ENCODE measurements around the gene DMRTA2. TPM values are rescaled to one million over a fixed set of nuclear protein-coding genes. Genes with fewer than 3 reads are reported as not detected.

Gene DMRTA2
- total and polyA plus RNA-seq, 4 donors = 0.05 to 0.61 TPM; not detected in 2

GRCh38 chr1:50424884-50425375, 1.7 kb upstream of the DMRTA2 start:
- H3K9me3 ChIP-seq (ENCODE audit: control insufficient read depth, insufficient read depth, low read length) = no peaks in the 10 kb centered on the region
- no peaks in the 10 kb centered on the region for H3K36me3 ChIP-seq (ENCODE audit: control insufficient read depth, insufficient read depth, low read length)
- peaks cover 100% of the 10 kb centered on the region for H3K27me3 ChIP-seq (ENCODE audit: control insufficient read depth, insufficient read depth, low read length)
- no peak overlapping the region for H3K27ac ChIP-seq (ENCODE audit: low read depth, low read length)
- no peak overlapping the region for H3K4me3 ChIP-seq (ENCODE audit: low read depth, low read length)
- peak in 1 of 6 donors; percentile 48 for DNase-seq (ENCODE audit: low read depth in 4 of 6, low spot score in 6 of 6)
- H3K4me1 ChIP-seq (ENCODE audit: control insufficient read depth, insufficient read depth, low read length) = peaks cover 59% of the 10 kb centered on the region
- 2% methylated on average over 38 of the region's 40 CpGs for WGBS (ENCODE audit: insufficient coverage)

- no peak overlapping the region for H3K4me3 ChIP-seq (ENCODE audit: low read depth, low read length)
- H3K36me3 ChIP-seq (ENCODE audit: control insufficient read depth, insufficient read depth, low read length) = no peaks in the 10 kb centered on the region
- no peaks in the 10 kb centered on the region for H3K9me3 ChIP-seq (ENCODE audit: control insufficient read depth, insufficient read depth, low read length)
- H3K27ac ChIP-seq (ENCODE audit: low read depth, low read length) = no peak overlapping the region
- peaks cover 100% of the 10 kb centered on the region for H3K27me3 ChIP-seq (ENCODE audit: control insufficient read depth, insufficient read depth, low read length)
- WGBS (ENCODE audit: insufficient coverage) = under 1% methylated on average over 21 of the region's 35 CpGs
- peaks cover 63% of the 10 kb centered on the region for H3K4me1 ChIP-seq (ENCODE audit: control insufficient read depth, insufficient read depth, low read length)
- peak in 2 of 6 donors; percentile 54 to 59 for DNase-seq (ENCODE audit: low read depth in 4 of 6, low spot score in 6 of 6)
Measured at GRCh38 chr1:50424045-50424883, 1.0 kb upstream of the DMRTA2 start.

GRCh38 chr1:50423670-50424000, 392 bp upstream of the DMRTA2 start:
- Histone ChIP-seq H3K4me1 (ENCODE audit: control insufficient read depth, insufficient read depth, low read length) (peaks cover 66% of the 10 kb centered on the region), H3K36me3 (ENCODE audit: control insufficient read depth, insufficient read depth, low read length) (no peaks in the 10 kb centered on the region), H3K9me3 (ENCODE audit: control insufficient read depth, insufficient read depth, low read length) (no peaks in the 10 kb centered on the region), H3K4me3 (ENCODE audit: low read depth, low read length) (peak overlapping the region; percentile 29), H3K27ac (ENCODE audit: low read depth, low read length) (no peak overlapping the region), H3K27me3 (ENCODE audit: control insufficient read depth, insufficient read depth, low read length) (peaks cover 97% of the 10 kb centered on the region)
- WGBS (ENCODE audit: insufficient coverage) = 0% methylated on average over 20 of the region's 23 CpGs
- DNase-seq (ENCODE audit: low read depth in 4 of 6, low spot score in 6 of 6) = no peak

- peaks cover 97% of the 10 kb centered on the region for H3K27me3 ChIP-seq (ENCODE audit: control insufficient read depth, insufficient read depth, low read length)
- WGBS (ENCODE audit: insufficient coverage) = under 1% methylated on average over 21 of the region's 21 CpGs
- H3K4me3 ChIP-seq (ENCODE audit: low read depth, low read length) = no peak overlapping the region
- no peaks in the 10 kb centered on the region for H3K9me3 ChIP-seq (ENCODE audit: control insufficient read depth, insufficient read depth, low read length)
- no peaks in the 10 kb centered on the region for H3K36me3 ChIP-seq (ENCODE audit: control insufficient read depth, insufficient read depth, low read length)
- H3K27ac ChIP-seq (ENCODE audit: low read depth, low read length) = no peak overlapping the region
- no peak for DNase-seq (ENCODE audit: low read depth in 4 of 6, low spot score in 6 of 6)
- H3K4me1 ChIP-seq (ENCODE audit: control insufficient read depth, insufficient read depth, low read length) = peaks cover 70% of the 10 kb centered on the region
Measured at GRCh38 chr1:50422675-50422945, 633 bp downstream of the DMRTA2 start.

GRCh38 chr1:50421768-50422674, 1.2 kb downstream of the DMRTA2 start:
- Histone ChIP-seq H3K36me3 (ENCODE audit: control insufficient read depth, insufficient read depth, low read length) (no peaks in the 10 kb centered on the region), H3K27ac (ENCODE audit: low read depth, low read length) (no peak overlapping the region), H3K27me3 (ENCODE audit: control insufficient read depth, insufficient read depth, low read length) (peaks cover 97% of the 10 kb centered on the region), H3K4me1 (ENCODE audit: control insufficient read depth, insufficient read depth, low read length) (peaks cover 70% of the 10 kb centered on the region), H3K4me3 (ENCODE audit: low read depth, low read length) (no peak overlapping the region), H3K9me3 (ENCODE audit: control insufficient read depth, insufficient read depth, low read length) (no peaks in the 10 kb centered on the region)
- 5% methylated on average over 25 of the region's 27 CpGs for WGBS (ENCODE audit: insufficient coverage)
- DNase-seq (ENCODE audit: low read depth in 4 of 6, low spot score in 6 of 6) = peak in 1 of 6 donors; percentile 24

GRCh38 chr1:50421366-50421748, 1.9 kb downstream of the DMRTA2 start:
- Histone ChIP-seq H3K27me3 (ENCODE audit: control insufficient read depth, insufficient read depth, low read length) (peaks cover 97% of the 10 kb centered on the region), H3K27ac (ENCODE audit: low read depth, low read length) (no peak overlapping the region), H3K36me3 (ENCODE audit: control insufficient read depth, insufficient read depth, low read length) (no peaks in the 10 kb centered on the region), H3K4me1 (ENCODE audit: control insufficient read depth, insufficient read depth, low read length) (peaks cover 70% of the 10 kb centered on the region), H3K4me3 (ENCODE audit: low read depth, low read length) (no peak overlapping the region), H3K9me3 (ENCODE audit: control insufficient read depth, insufficient read depth, low read length) (no peaks in the 10 kb centered on the region)
- WGBS (ENCODE audit: insufficient coverage) = under 1% methylated on average over 38 of the region's 38 CpGs
- DNase-seq (ENCODE audit: low read depth in 4 of 6, low spot score in 6 of 6) = peak in 1 of 6 donors; percentile 31

GRCh38 chr1:50420689-50421365, 2.4 kb downstream of the DMRTA2 start:
- peaks cover 75% of the 10 kb centered on the region for H3K4me1 ChIP-seq (ENCODE audit: control insufficient read depth, insufficient read depth, low read length)

GRCh38 chr1:50419907-50420677, 3.2 kb downstream of the DMRTA2 start:
- Histone ChIP-seq H3K27me3 (ENCODE audit: control insufficient read depth, insufficient read depth, low read length) (peaks cover 97% of the 10 kb centered on the region), H3K9me3 (ENCODE audit: control insufficient read depth, insufficient read depth, low read length) (no peaks in the 10 kb centered on the region), H3K4me3 (ENCODE audit: low read depth, low read length) (no peak overlapping the region), H3K27ac (ENCODE audit: low read depth, low read length) (no peak overlapping the region), H3K4me1 (ENCODE audit: control insufficient read depth, insufficient read depth, low read length) (peaks cover 76% of the 10 kb centered on the region), H3K36me3 (ENCODE audit: control insufficient read depth, insufficient read depth, low read length) (no peaks in the 10 kb centered on the region)
- peak in 1 of 6 donors; percentile 47 for DNase-seq (ENCODE audit: low read depth in 4 of 6, low spot score in 6 of 6)
- 4% methylated on average over 17 of the region's 21 CpGs for WGBS (ENCODE audit: insufficient coverage)

More at GRCh38 chr1:50420689-50421365, 2.4 kb downstream of the DMRTA2 start:
- Histone ChIP-seq H3K27me3 (ENCODE audit: control insufficient read depth, insufficient read depth, low read length) (peaks cover 97% of the 10 kb centered on the region), H3K9me3 (ENCODE audit: control insufficient read depth, insufficient read depth, low read length) (no peaks in the 10 kb centered on the region), H3K36me3 (ENCODE audit: control insufficient read depth, insufficient read depth, low read length) (no peaks in the 10 kb centered on the region), H3K4me3 (ENCODE audit: low read depth, low read length) (no peak overlapping the region), H3K27ac (ENCODE audit: low read depth, low read length) (no peak overlapping the region)
- peak in 2 of 6 donors; percentile 71 for DNase-seq (ENCODE audit: low read depth in 4 of 6, low spot score in 6 of 6)
- WGBS (ENCODE audit: insufficient coverage) = under 1% methylated on average over 69 of the region's 69 CpGs
